ENCODE data around the gene VANGL2.

VANGL2 gene

GRCh38 chr1:160465123-160465522 is 64.8 kb downstream of the VANGL2 start:
- no peak for DNase-seq

GRCh38 chr1:160466961-160467360 is 66.6 kb downstream of the VANGL2 start:
- DNase-seq: no peak

GRCh38 chr1:160467576-160467975 is 67.2 kb downstream of the VANGL2 start:
- DNase-seq: no peak

- DNase-seq: no peak
These were observed 70.9 kb downstream of the VANGL2 start for GRCh38 chr1:160471253-160471652.

- no peak for DNase-seq
These were observed 71.7 kb downstream of the VANGL2 start for GRCh38 chr1:160472112-160472511.

- no peak for DNase-seq
These were observed 74.3 kb downstream of the VANGL2 start for GRCh38 chr1:160474392-160475242.
